A549 (cell line): ENCODE measurements around the gene MUC5B.

ENCODE experiments used
- CBX2 ChIP-seq: fragments of 200-600 bp; sonication (generic); IDR thresholded peaks from 2 replicates; pipeline ENCODE4 v1.6.1; 2016; ENCODE audit warnings: low read depth, mild to moderate bottlenecking, borderline replicate concordance
- CEBPB ChIP-seq, 2 experiments: fragments of >200 bp in 1 of 2; sonication (Bioruptor Twin) in 1 of 2; formaldehyde crosslinking in 1 of 2; IDR thresholded peaks; 2 replicates each; pipeline ENCODE4 v1.6.1; 2012 to 2016
- CHD2 ChIP-seq: fragments of 150-350 bp; IDR thresholded peaks from 2 replicates; pipeline ENCODE4 v1.6.1; 2014; ENCODE audit warnings: low read length; ENCODE audit not compliant: partially characterized antibody
- CHD4 ChIP-seq: fragments of 200-600 bp; sonication (generic); IDR thresholded peaks from 2 replicates; pipeline ENCODE4 v1.6.1; 2016; ENCODE audit warnings: antibody characterized with exemption, mild to moderate bottlenecking, borderline replicate concordance
- CTCF ChIP-seq: fragments of >200 bp; sonication (Bioruptor Twin); formaldehyde crosslinking; IDR thresholded peaks from 3 replicates; pipeline ENCODE4 v1.5.1; 2016
- EP300 ChIP-seq, 2 experiments: fragments of >200 bp; sonication (Bioruptor Twin); formaldehyde crosslinking; IDR thresholded peaks; 2 replicates in 1 of 2; 3 replicates in 1 of 2; pipeline ENCODE4 v1.6.1; 2016 to 2017
- JUNB ChIP-seq: fragments of >200 bp; sonication (Bioruptor Twin); formaldehyde crosslinking; IDR thresholded peaks from 2 replicates; pipeline ENCODE4 v1.6.1; 2016
- MAX ChIP-seq: IDR thresholded peaks from 2 replicates; pipeline ENCODE4 v1.6.1; 2012
- PHF8 ChIP-seq: fragments of 200-600 bp; sonication (generic); IDR thresholded peaks from 2 replicates; pipeline ENCODE4 v1.6.1; 2016; ENCODE audit warnings: low read depth, mild to moderate bottlenecking, antibody characterized with exemption, moderate library complexity, borderline replicate concordance
- POLR2A ChIP-seq: IDR thresholded peaks from 2 replicates; pipeline ENCODE4 v1.6.1; 2012; ENCODE audit warnings: mild to moderate bottlenecking, low read length
- POLR2AphosphoS2 ChIP-seq: conservative IDR thresholded peaks from 2 replicates; pipeline ENCODE4 v1.6.1; 2012; ENCODE audit warnings: low read length, improper control_type of control experiment, inconsistent platforms
- SMC3 ChIP-seq: fragments of >200 bp; sonication (Bioruptor Twin); formaldehyde crosslinking; IDR thresholded peaks from 3 replicates; pipeline ENCODE4 v1.6.1; 2018; ENCODE audit warnings: inconsistent platforms
- SREBF2 ChIP-seq: fragments of 450-650 bp; IDR thresholded peaks from 2 replicates; pipeline ENCODE4 v1.6.1; 2014; ENCODE audit warnings: mild to moderate bottlenecking, moderate library complexity

GRCh38 chr11:1195682-1196515 lies 27.0 kb upstream of the MUC5B start:
- TF ChIP-seq CBX2: no peak
- no peak for TF ChIP-seq POLR2A
- TF ChIP-seq CTCF: no peak
- TF ChIP-seq CHD4: no peak
- no peak for TF ChIP-seq MAX
- no peak for TF ChIP-seq POLR2AphosphoS2
- TF ChIP-seq JUNB: no peak
- TF ChIP-seq SREBF2: no peak
- no peak for TF ChIP-seq PHF8
- no peak for TF ChIP-seq EP300 (IDR thresholded peaks at IDR 0.05)
- no peak for TF ChIP-seq SMC3
- no peak for TF ChIP-seq CHD2
- no peak for TF ChIP-seq CEBPB (IDR thresholded peaks at IDR 0.05)
